Activated CD8-positive, alpha-beta T cell treated with anti-CD3 and anti-CD28 coated beads for 36 hours (primary cell): ENCODE measurements around the gene LMF1. TPM values are rescaled to one million over a fixed set of nuclear protein-coding genes. Genes with fewer than 3 reads are reported as not detected.
A peak's percentile ranks its signal among the peaks of the same experiment; 100 is the strongest.
"Not testable (repeated sequence)": the region's sequence is repeated elsewhere in the genome, so short reads cannot be mapped to it uniquely, and the experiment has no call there.

Source experiments
- ATAC-seq: fragments of 200-7000 bp; cut with Tn5 transposase; one replicate; pipeline ENCODE4 v1.10.0; 2021; ENCODE audit warnings: mild to moderate bottlenecking, moderate library complexity
- CTCF ChIA-PET: fragments of 350-600 bp; sonication (Branson Sonifier 250); formaldehyde crosslinking; loops from one replicate; lab custom pipeline; 2021; ENCODE audit warnings: antibody characterized with exemption; lab: Charles Lee
- POLR2A ChIA-PET: fragments of 350-600 bp; sonication (Branson Sonifier 250); formaldehyde crosslinking; loops from one replicate; lab custom pipeline; 2021; ENCODE audit warnings: antibody characterized with exemption; lab: Charles Lee
- DNase-seq: peaks from one replicate; pipeline ENCODE4 v3.0.0-alpha.2; 2020
- H3K27ac Mint-ChIP-seq: one replicate; pipeline ENCODE4 v1.8.0; 2021; ENCODE audit warnings: mild to moderate bottlenecking, mixed read lengths
- H3K27me3 Mint-ChIP-seq: one replicate; pipeline ENCODE4 v1.8.0; 2021; ENCODE audit warnings: mixed read lengths
- H3K36me3 Mint-ChIP-seq: one replicate; pipeline ENCODE4 v1.8.0; 2021; ENCODE audit warnings: low read depth, mixed read lengths
- H3K4me1 Mint-ChIP-seq: one replicate; pipeline ENCODE4 v1.8.0; 2021; ENCODE audit warnings: low read depth, mixed read lengths
- H3K4me3 Mint-ChIP-seq: one replicate; pipeline ENCODE4 v1.8.0; 2021; ENCODE audit warnings: mild to moderate bottlenecking, moderate library complexity, mixed read lengths
- H3K9me3 Mint-ChIP-seq: one replicate; pipeline ENCODE4 v1.8.0; 2021; ENCODE audit warnings: mixed read lengths
- CTCF ChIP-seq: fragments of 200-600 bp; IDR thresholded peaks from one replicate; pipeline ENCODE4 v1.8.0; 2022; ENCODE audit warnings: antibody characterized with exemption, mild to moderate bottlenecking
- intact Hi-C: fragments of 100-400 bp; cut with micrococcal nuclease; formaldehyde crosslinking; loops from one replicate; pipeline ENCODE4 v1.10.0; 2022
- total RNA-seq, 2 experiments: library from RNA; stranded (reverse); gene quantifications; one replicate each; pipeline ENCODE4 v1.2.3, GENCODE V29; 2021

The LMF1 gene
- total RNA-seq, 2 experiments from 2014 or later, result 8.7 to 9.7 TPM

- intact Hi-C loops, result no loop called here
- ChIA-PET CTCF (no interaction called here), POLR2A (interaction anchor here (0.6 kb wide), 1 partner anchor 316 kb away, joined by 3 read pairs; no protein-coding TSS in a partner anchor)
- Mint-ChIP-seq H3K4me1 (peaks cover 6% of the 10 kb centered on the region), H3K9me3 (no peaks in the 10 kb centered on the region), H3K27ac (no peak overlapping the region), H3K27me3 (peaks cover 8% of the 10 kb centered on the region), H3K36me3 (no peaks in the 10 kb centered on the region), H3K4me3 (no peak overlapping the region)
- DNase-seq (no peak), ATAC-seq (no peak)
- TF ChIP-seq CTCF, result no peak
Measured at GRCh38 chr16:821751-822150, 149.0 kb downstream of the LMF1 start.

GRCh38 chr16:820748-821147 lies 150.0 kb downstream of the LMF1 start:
- H3K27me3 Mint-ChIP-seq, result peaks cover 9% of the 10 kb centered on the region
- CTCF ChIA-PET, result no interaction called here
- intact Hi-C loops, result no loop called here
- peaks cover 6% of the 10 kb centered on the region for H3K4me1 Mint-ChIP-seq
- no peak overlapping the region for H3K4me3 Mint-ChIP-seq
- H3K27ac Mint-ChIP-seq, result no peak overlapping the region
- TF ChIP-seq CTCF, result no peak
- DNase-seq, result no peak
- POLR2A ChIA-PET, result no interaction called here
- no peaks in the 10 kb centered on the region for H3K36me3 Mint-ChIP-seq
- no peak for ATAC-seq
- no peaks in the 10 kb centered on the region for H3K9me3 Mint-ChIP-seq

- ChIA-PET POLR2A (interaction anchor here (1.0 kb wide), 1 partner anchor 79 kb away, joined by 3 read pairs; the partner anchor contains the start of gene CIAO3), CTCF (interaction anchor here (0.7 kb wide), 1 partner anchor 237 kb away, joined by 3 read pairs; no protein-coding TSS in a partner anchor)
- DNase-seq, H3K27ac Mint-ChIP-seq, H3K9me3 Mint-ChIP-seq, H3K4me3 Mint-ChIP-seq, H3K36me3 Mint-ChIP-seq, H3K27me3 Mint-ChIP-seq, ATAC-seq, H3K4me1 Mint-ChIP-seq, intact Hi-C loops: not testable (repeated sequence)
Measured at GRCh38 chr16:820044-820408, 150.8 kb downstream of the LMF1 start.

GRCh38 chr16:819336-820043 lies 151.3 kb downstream of the LMF1 start:
- Mint-ChIP-seq H3K4me3 (no peak overlapping the region), H3K4me1 (peaks cover 6% of the 10 kb centered on the region), H3K9me3 (no peaks in the 10 kb centered on the region), H3K27me3 (peaks cover 13% of the 10 kb centered on the region), H3K36me3 (no peaks in the 10 kb centered on the region), H3K27ac (no peak overlapping the region)
- intact Hi-C loops, result loop anchor here (10.0 kb wide), 1 partner anchor 235 kb away; no protein-coding TSS in a partner anchor
- peak; percentile 83 for ATAC-seq
- ChIA-PET CTCF (interaction anchor here (0.7 to 1.1 kb wide), 3 partner anchors 236 to 239 kb away, joined by 3 read pairs; no protein-coding TSS in a partner anchor), POLR2A (interaction anchor here (1.0 kb wide), 1 partner anchor 78 kb away, joined by 3 read pairs; the partner anchor contains the start of gene CIAO3)
- DNase-seq, result peak; percentile 54
- TF ChIP-seq CTCF, result no peak

GRCh38 chr16:818592-818991 lies 152.2 kb downstream of the LMF1 start:
- Mint-ChIP-seq H3K9me3 (no peaks in the 10 kb centered on the region), H3K27me3 (peaks cover 16% of the 10 kb centered on the region), H3K27ac (no peak overlapping the region), H3K4me3 (no peak overlapping the region), H3K36me3 (no peaks in the 10 kb centered on the region), H3K4me1 (peaks cover 8% of the 10 kb centered on the region)
- intact Hi-C loops, result loop anchor here (10.0 kb wide), 1 partner anchor 236 kb away; no protein-coding TSS in a partner anchor
- TF ChIP-seq CTCF, result no peak
- DNase-seq, result no peak
- ATAC-seq, result no peak
- CTCF ChIA-PET, result interaction anchor here (1.1 kb wide), 1 partner anchor 237 kb away, joined by 3 read pairs; no protein-coding TSS in a partner anchor
- POLR2A ChIA-PET, result interaction anchor here (1.1 kb wide), 1 partner anchor 167 kb away, joined by 3 read pairs; no protein-coding TSS in a partner anchor
